ENCODE measurements around the gene AANAT.
A peak's percentile ranks its signal among the peaks of the same experiment; 100 is the strongest.

The AANAT gene

DNA sequence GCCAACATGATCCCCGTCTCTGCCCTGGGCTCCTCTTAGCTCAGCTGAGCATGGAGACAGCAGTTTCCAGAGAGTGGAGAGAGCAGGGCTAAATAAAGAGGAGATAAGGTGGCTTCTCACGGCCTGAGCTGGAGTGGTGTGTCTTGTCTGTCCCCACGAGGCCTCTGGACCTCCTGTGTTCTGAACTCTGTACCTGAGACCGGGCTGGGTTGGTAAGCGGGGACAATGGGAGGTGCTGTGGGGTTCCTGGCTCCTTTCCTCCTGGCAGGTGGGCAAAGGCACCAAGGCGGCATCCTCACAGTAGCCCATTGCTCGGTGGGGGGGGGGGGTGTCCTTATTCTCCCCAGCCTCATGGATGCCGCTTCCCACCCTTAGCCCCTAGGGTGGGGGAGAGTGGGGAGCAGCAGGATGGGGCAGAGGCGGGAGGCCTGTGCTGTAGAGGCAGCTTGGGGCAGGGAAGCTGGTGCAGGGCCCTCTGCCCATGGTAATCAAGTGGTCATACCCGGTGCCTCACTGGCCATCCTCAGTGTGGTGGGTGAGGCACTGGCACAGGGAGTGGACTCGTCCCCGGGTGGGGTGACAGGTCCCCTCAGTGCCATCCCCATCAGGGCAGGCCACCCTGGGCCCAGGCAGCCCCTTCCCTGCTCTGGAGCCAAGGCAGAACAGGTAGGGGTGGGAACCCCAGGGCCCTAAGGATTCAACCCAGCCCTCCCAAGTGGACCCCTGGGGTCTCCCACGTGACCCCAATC is 2.8 kb downstream of the AANAT start:
- Histone ChIP-seq H3K4me3 (ENCODE audit: low read depth, low read length) (no peak overlapping the region), H3K27me3 (no peaks in the 10 kb centered on the region), H3K9me3 (no peaks in the 10 kb centered on the region), H3K4me1 (no peaks in the 10 kb centered on the region), H3K36me3 (no peaks in the 10 kb centered on the region)
- TF ChIP-seq, protein P1, sequence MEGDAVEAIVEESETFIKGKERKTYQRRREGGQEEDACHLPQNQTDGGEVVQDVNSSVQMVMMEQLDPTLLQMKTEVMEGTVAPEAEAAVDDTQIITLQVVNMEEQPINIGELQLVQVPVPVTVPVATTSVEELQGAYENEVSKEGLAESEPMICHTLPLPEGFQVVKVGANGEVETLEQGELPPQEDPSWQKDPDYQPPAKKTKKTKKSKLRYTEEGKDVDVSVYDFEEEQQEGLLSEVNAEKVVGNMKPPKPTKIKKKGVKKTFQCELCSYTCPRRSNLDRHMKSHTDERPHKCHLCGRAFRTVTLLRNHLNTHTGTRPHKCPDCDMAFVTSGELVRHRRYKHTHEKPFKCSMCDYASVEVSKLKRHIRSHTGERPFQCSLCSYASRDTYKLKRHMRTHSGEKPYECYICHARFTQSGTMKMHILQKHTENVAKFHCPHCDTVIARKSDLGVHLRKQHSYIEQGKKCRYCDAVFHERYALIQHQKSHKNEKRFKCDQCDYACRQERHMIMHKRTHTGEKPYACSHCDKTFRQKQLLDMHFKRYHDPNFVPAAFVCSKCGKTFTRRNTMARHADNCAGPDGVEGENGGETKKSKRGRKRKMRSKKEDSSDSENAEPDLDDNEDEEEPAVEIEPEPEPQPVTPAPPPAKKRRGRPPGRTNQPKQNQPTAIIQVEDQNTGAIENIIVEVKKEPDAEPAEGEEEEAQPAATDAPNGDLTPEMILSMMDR (IDR thresholded peaks at IDR 0.05; ENCODE audit: low read depth, low read length): no peak
- DNase-seq: no peak

DNA sequence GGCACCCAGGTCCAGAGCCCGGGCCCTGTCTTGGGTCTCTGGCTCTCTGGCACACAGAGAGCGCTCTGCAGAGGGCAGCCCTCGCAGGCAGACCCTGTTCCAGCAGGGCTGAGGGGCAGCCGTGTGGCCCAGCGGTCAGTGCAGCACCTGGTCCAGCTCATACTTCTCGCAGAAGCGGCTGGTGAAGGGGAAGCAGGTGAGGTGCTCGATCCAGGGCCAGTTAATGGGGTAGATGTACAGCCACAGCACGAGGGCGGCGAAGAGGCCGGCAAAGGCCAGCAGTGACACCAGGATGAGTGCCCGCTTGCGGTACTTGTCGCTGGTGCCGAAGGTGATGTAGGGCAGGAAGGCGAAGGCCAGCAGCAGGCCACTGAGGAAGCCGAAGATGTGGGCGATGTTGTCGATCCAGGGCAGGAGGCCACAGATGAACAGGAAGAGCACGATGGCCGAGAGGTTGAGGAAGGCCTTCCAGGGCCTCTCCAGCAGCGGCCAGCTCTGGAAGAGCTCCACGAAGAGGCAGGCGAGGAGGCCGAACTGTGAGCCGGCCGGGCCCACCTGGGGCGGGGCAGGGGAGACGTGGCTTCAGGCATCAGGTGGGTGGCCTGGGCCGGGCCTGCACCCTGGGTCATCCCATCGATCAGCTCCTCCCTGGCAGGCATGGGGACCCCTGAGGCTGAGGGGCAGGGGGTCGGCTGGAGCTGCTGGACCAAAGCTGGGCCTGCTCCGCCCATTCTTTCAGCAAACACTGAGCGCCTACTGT is 4.3 kb downstream of the AANAT start:
- Histone ChIP-seq H3K36me3 (no peaks in the 10 kb centered on the region), H3K9me3 (no peaks in the 10 kb centered on the region), H3K4me1 (no peaks in the 10 kb centered on the region), H3K27me3 (no peaks in the 10 kb centered on the region), H3K4me3 (ENCODE audit: low read depth, low read length) (no peak overlapping the region)
- DNase-seq: no peak
- TF ChIP-seq, protein P1 (IDR thresholded peaks at IDR 0.05; ENCODE audit: low read depth, low read length): no peak

DNA sequence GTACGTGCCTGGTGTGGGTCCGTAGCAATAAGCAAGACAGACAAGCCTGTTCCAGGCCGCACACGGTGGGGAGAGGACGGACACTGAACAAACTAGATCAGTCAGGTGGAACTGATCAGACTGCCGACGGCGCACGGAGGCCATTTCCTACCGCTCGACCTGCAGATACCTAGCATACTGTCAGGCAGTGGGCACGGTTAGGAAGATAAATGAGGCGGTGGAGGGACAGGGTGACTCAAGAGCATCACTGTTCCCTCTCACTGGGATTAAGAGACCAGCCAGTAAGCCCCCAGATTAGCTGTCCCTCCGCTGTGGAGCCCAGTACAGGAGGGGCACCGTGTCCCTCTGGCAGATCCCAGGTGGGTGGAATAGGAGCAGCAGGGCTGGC is 4.8 kb downstream of the AANAT start:
- TF ChIP-seq, protein P1 (IDR thresholded peaks at IDR 0.05; ENCODE audit: low read depth, low read length): no peak
- no peaks in the 10 kb centered on the region for H3K27me3 ChIP-seq
- no peak for DNase-seq
- H3K36me3 ChIP-seq: no peaks in the 10 kb centered on the region
- no peaks in the 10 kb centered on the region for H3K9me3 ChIP-seq
- H3K4me1 ChIP-seq: no peaks in the 10 kb centered on the region
- H3K4me3 ChIP-seq (ENCODE audit: low read depth, low read length): no peak overlapping the region

DNA sequence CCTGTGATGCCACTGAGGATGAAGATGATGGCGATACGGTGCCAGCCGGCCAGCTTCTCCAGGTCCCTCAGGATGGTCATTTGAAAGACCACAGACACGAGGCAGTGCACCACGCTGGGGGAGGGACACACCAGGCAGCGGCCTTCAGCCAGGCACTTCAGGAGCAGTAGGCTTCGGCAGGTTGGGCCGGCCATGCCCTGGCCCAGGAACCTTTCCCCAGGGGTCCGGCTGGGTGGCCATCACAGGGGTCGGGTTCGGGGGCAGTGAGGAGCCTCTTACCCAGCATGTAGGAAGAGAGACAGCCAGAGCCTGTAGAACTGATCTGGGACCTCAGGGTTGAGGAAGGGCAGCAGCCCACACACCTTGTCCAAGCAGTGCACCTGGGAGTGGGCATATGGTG is 5.3 kb downstream of the AANAT start:
- no peaks in the 10 kb centered on the region for H3K27me3 ChIP-seq
- H3K4me3 ChIP-seq (ENCODE audit: low read depth, low read length): no peak overlapping the region
- no peaks in the 10 kb centered on the region for H3K36me3 ChIP-seq
- TF ChIP-seq, protein P1 (IDR thresholded peaks at IDR 0.05; ENCODE audit: low read depth, low read length): no peak
- no peaks in the 10 kb centered on the region for H3K4me1 ChIP-seq
- no peaks in the 10 kb centered on the region for H3K9me3 ChIP-seq
- DNase-seq: no peak

DNA sequence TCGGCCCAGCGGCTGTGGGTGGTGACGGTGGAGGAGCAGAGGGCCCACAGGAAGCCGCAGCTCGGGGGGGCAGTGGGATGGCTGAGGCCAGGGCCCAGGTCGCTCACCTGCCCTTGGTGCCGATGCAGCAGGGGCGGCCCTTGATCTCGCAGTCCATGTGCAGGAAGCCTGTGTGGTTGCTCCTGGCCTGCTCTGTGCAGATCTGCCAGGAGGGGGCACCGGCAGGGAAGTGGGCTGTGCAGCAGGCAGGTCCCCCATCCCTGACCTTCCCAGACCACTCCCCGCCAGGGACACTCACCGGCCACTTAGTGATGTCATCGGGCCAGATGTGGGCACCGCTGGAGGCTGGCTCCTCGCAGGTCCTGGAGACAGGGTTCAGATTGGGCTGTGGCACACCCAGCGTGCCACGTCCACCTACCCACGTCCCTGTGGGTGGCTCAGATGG is 6.2 kb downstream of the AANAT start:
- TF ChIP-seq, protein P1 (IDR thresholded peaks at IDR 0.05; ENCODE audit: low read depth, low read length): peak; percentile 39
- Histone ChIP-seq H3K4me1 (no peaks in the 10 kb centered on the region), H3K4me3 (ENCODE audit: low read depth, low read length) (no peak overlapping the region), H3K36me3 (no peaks in the 10 kb centered on the region), H3K27me3 (no peaks in the 10 kb centered on the region), H3K9me3 (no peaks in the 10 kb centered on the region)
- peak; percentile 52 for DNase-seq

DNA sequence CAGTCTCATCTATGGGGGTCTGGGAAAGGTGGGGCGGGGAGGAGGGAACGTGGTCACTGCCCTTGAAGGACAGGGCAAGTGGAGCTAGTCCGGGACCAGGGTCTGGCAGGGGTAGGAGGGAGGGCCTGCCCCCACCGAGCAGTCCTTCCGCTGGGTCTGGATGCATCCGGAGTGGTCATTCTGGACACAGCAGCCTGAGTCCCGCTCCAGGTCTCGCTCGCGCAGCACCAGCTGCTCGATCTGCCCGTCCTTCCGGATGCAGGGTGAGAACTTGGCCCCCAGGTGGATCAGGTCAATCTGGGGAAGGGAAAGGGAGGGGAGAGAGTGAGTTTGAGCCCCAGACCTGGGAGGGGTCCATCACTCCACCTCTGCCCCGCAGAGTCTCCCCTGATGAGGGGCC is 6.8 kb downstream of the AANAT start:
- TF ChIP-seq, protein P1 (IDR thresholded peaks at IDR 0.05; ENCODE audit: low read depth, low read length): no peak
- H3K4me1 ChIP-seq: no peaks in the 10 kb centered on the region
- H3K27me3 ChIP-seq: no peaks in the 10 kb centered on the region
- DNase-seq: no peak
- no peak overlapping the region for H3K4me3 ChIP-seq (ENCODE audit: low read depth, low read length)
- H3K36me3 ChIP-seq: no peaks in the 10 kb centered on the region
- no peaks in the 10 kb centered on the region for H3K9me3 ChIP-seq
